HUES6 (cell line): ENCODE results near the gene ARMC9.
A peak's percentile ranks its signal among the peaks of the same experiment; 100 is the strongest.
"Not testable (repeated sequence)": the region's sequence is repeated elsewhere in the genome, so short reads cannot be mapped to it uniquely, and the experiment has no call there.

Experiments used
- H3K27ac ChIP-seq: 2 replicates; pipeline ENCODE4 v1.7.0; 2013; ENCODE audit warnings: low read depth, mild to moderate bottlenecking, low read length, inconsistent platforms
- H3K27me3 ChIP-seq: 2 replicates; pipeline ENCODE4 v1.6.1; 2013; ENCODE audit warnings: low read length; ENCODE audit not compliant: control insufficient read depth, insufficient read depth
- H3K36me3 ChIP-seq: 2 replicates; pipeline ENCODE4 v1.6.1; 2013; ENCODE audit warnings: low read length; ENCODE audit not compliant: control insufficient read depth, insufficient read depth
- H3K4me1 ChIP-seq: 2 replicates; pipeline ENCODE4 v1.6.1; 2013; ENCODE audit warnings: low read length; ENCODE audit not compliant: control insufficient read depth, insufficient read depth
- H3K4me3 ChIP-seq: 2 replicates; pipeline ENCODE4 v1.5.1; 2013; ENCODE audit warnings: low read depth, low read length
- H3K9ac ChIP-seq: one replicate; pipeline ENCODE4 v1.6.1; 2013; ENCODE audit warnings: mild to moderate bottlenecking, low read length
- H3K9me3 ChIP-seq: 2 replicates; pipeline ENCODE4 v1.6.1; 2013; ENCODE audit warnings: low read depth, low read length; ENCODE audit not compliant: control insufficient read depth, insufficient read depth

The ARMC9 gene

DNA sequence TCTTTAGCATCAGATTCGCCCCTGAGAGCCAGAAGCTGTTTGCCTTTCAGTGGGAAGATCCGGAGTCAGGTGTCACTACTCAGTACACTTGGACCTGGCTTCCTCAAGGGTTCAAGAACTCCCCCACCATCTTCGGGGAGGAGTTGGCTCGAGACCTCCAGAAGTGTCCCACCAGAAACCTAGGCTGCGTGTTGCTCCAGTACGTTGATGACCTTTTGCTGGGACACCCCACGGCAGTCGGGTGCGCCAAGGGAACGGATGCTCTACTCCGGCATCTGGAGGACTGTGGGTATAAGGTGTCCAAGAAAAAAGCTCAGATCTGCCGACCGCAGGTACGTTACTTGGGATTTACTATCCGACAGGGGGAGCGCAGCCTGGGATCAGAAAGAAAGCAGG is 205.8 kb downstream of the ARMC9 start:
- peaks cover 26% of the 10 kb centered on the region for H3K4me1 ChIP-seq
- not testable (repeated sequence) for H3K27ac ChIP-seq, H3K36me3 ChIP-seq, H3K9me3 ChIP-seq, H3K27me3 ChIP-seq, H3K4me3 ChIP-seq, H3K9ac ChIP-seq

DNA sequence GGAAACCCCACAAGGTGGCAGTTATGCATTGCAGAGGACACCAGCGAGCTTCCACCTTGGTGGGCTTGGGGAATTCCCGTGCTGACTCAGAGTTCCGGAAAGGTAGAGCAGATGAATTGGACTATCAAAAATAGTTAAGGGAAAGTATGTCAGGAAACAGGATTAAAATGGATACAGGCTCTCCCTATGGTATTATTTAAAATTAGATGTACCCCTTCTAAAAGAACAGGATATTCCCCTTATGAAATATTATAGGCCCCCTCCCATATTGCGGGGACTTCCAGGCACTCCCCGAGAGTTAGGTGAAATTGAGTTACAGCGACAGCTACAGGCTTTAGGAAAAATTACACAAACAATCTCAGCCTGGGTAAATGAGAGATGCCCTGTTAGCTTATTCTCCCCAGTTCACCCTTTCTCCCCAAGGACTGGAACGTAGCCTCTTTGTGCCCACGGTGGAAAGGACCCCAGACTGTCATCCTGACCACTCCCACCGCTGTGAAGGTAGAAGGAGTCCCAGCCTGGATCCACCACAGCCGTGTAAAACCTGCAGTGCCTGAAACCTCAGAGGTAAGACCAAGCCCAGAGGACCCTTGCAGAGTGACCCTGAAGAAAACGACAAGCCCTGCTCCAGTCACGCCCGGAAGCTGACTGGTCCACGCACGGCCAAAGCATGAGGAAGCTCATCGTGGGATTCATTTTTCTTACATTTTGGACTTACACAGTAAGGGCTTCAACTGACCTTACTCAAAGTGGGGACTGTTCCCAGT is 207.4 kb downstream of the ARMC9 start:
- Histone ChIP-seq H3K4me1 (peaks cover 18% of the 10 kb centered on the region), H3K9me3 (peaks cover 15% of the 10 kb centered on the region), H3K9ac (peak overlapping the region; percentile 9)
- H3K27ac ChIP-seq, H3K36me3 ChIP-seq, H3K4me3 ChIP-seq, H3K27me3 ChIP-seq: not testable (repeated sequence)

DNA sequence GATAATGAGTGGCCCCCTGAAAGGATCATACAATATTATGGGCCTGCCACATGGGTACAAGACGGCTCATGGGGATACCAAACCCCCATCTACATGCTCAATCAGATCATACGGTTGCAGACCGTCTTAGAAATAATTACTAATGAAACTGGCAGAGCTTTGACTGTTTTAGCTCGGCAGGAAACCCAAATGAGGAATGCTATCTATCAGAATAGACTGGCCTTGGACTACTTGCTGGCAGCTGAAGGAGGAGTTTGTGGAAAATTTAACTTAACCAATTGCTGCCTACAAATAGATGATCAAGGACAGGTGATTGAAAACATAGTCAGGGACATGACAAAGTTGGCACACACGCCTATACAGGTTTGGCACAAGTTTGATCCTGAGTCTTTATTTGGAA is 209.3 kb downstream of the ARMC9 start:
- H3K9ac ChIP-seq, H3K27ac ChIP-seq, H3K36me3 ChIP-seq, H3K4me3 ChIP-seq, H3K27me3 ChIP-seq: not testable (repeated sequence)
- H3K4me1 ChIP-seq, result peaks cover 26% of the 10 kb centered on the region
- H3K9me3 ChIP-seq, result peaks cover 15% of the 10 kb centered on the region

DNA sequence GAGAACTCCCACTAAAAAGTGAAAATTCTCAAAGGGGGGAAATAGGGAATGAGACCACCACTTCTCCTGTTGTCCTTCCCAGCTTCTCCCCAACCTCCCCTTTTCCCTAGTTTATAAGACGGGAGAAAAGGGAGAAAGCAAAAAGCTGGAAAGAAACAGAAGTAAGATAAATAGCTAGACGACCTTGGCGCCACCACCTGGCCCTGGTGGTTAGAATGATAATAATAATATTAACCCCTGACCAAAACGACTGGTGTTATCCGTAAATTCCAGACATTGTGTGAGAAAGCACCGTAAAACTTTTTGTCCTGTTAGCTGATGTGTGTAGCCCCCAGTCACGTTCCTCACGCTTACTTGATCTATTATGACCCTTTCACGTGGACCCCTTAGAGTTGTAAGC is 209.9 kb downstream of the ARMC9 start:
- not testable (repeated sequence) for H3K27me3 ChIP-seq, H3K9ac ChIP-seq, H3K4me3 ChIP-seq, H3K27ac ChIP-seq, H3K36me3 ChIP-seq
- Histone ChIP-seq H3K9me3 (peaks cover 15% of the 10 kb centered on the region), H3K4me1 (peaks cover 32% of the 10 kb centered on the region)

DNA sequence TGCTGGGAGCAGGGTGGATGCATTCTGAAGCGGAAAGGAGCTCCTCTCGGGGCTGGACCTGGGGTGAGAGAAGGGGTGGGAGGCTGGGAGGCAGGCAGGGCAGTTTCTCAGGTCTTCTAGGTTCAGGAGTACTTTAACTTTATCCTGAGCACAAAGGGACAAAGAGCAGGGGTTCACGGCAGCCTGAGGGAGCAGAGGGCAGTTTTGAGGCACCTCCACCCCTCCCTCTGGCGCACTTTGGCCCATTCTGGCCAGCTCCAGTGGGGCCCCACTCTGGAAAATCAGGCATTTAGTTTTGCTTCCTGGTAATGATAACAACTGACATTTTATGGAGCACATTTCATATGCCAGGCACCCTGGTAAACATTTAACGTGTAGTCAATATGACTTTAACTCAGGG is 211.3 kb downstream of the ARMC9 start:
- Histone ChIP-seq H3K27ac (peak overlapping the region; percentile 97), H3K36me3 (no peaks in the 10 kb centered on the region), H3K9ac (no peak overlapping the region)

DNA sequence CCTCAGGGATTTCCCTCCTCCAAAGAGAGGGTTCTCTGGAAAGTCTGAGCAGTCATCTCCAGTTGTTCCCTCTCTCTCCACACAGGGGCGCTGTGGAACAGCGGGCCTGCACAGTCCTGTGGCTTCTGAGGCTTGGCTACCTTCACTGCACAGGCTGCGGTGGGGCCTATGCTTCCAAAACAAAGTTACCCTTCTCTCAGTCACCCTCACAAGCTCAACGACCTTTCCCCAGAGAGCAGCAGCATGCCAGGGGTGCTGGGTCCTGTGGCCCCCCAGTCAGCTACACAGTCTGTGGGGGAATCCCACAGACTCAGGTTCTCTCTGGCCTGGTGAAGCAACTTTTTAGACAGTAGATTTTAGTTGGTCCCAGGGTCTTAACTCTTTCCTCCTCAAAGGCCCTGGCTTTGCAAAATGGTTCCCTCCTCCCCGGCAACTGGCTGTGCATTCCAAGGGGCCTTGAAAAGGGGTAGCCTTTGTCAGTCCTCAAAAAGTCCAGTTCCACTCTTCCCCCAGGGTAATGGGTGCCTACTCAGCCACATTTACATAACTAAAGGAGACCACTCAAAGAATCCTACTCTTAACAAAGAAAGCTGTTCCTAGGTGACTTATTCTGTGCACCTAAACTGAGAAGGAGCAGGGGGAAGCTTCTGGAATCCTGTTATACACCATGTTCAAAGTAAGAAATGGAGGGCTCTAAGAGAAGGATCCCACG is 212.0 kb downstream of the ARMC9 start:
- H3K9ac ChIP-seq, result peak overlapping the region; percentile 87

More for the DNA sequence above, 211.3 kb downstream of the ARMC9 start:
- Histone ChIP-seq H3K9me3 (peaks cover 15% of the 10 kb centered on the region), H3K4me3 (no peak overlapping the region), H3K4me1 (peaks cover 45% of the 10 kb centered on the region), H3K27me3 (no peaks in the 10 kb centered on the region)

DNA sequence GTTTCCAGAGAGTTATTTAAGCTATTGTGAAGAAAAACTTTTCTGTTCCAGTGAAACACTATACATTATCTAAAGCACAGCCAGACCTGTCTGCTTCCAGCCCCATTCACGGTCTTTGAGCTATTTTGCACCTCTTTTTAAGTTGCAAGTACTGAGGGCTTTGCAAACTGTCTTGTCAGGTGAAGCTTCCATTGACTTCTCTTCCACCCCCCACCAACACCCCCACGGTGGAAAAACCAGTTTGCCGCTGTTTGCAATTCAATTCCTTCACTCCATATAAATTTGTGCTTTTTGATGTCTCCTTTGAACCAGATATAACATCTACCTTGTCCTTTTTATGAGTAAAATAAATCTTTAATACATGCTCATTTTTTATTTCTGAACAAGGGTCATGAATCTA is 212.8 kb downstream of the ARMC9 start:
- no peaks in the 10 kb centered on the region for H3K27me3 ChIP-seq
- H3K4me3 ChIP-seq, result peak overlapping the region; percentile 70
- H3K9me3 ChIP-seq, result peaks cover 15% of the 10 kb centered on the region
- no peaks in the 10 kb centered on the region for H3K36me3 ChIP-seq
- H3K4me1 ChIP-seq, result peaks cover 35% of the 10 kb centered on the region
- H3K9ac ChIP-seq, result peak overlapping the region; percentile 87
- H3K27ac ChIP-seq, result peak overlapping the region; percentile 95

More for the DNA sequence above, 212.0 kb downstream of the ARMC9 start:
- H3K9me3 ChIP-seq, result peaks cover 15% of the 10 kb centered on the region
- no peaks in the 10 kb centered on the region for H3K36me3 ChIP-seq
- H3K4me3 ChIP-seq, result peak overlapping the region; percentile 70
- peak overlapping the region; percentile 97 for H3K27ac ChIP-seq
- no peaks in the 10 kb centered on the region for H3K27me3 ChIP-seq
- peaks cover 41% of the 10 kb centered on the region for H3K4me1 ChIP-seq

DNA sequence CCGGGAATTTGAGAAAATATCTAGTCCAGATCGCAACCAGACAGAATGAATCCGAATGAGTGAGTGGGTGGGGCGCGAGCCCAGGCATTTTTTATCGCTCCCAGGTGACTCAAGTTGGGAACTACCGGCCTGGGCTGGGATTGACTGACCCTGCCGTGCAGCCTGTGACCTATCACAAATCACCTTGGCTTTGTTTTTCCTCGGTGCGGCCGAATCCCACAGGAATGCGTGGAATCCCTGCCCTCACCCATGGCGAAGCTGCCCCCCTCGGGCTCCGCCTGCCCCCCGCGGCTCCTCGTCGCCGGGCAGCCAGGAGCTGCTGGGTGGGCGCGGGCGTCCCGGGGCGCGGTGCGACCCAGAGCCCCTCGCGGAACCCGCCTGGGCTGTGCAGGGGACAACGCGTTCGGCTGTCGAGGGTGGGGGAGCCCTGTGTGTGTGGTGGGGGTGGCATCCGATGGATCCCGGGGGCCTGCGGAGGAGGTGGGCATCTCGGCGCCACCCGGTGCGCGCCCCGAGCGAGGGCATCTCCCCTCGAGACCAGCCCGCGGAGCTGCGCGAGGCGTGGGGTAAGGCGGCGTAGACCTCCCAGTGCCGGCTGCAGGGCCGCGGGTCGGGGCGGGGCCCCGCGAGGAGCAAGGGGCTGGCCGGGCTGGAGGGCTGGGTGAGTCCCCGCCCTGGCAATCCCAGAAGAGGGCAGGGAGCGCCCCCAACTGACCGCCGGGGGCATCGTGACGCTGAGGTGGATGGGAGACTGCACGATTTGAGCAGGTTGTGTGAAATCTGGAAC is 213.6 kb downstream of the ARMC9 start:
- peak overlapping the region; percentile 95 for H3K27ac ChIP-seq
- H3K4me3 ChIP-seq, result peak overlapping the region; percentile 70
- H3K36me3 ChIP-seq, result no peaks in the 10 kb centered on the region
- H3K9ac ChIP-seq, result peak overlapping the region; percentile 87
- peaks cover 35% of the 10 kb centered on the region for H3K4me1 ChIP-seq
- peaks cover 15% of the 10 kb centered on the region for H3K9me3 ChIP-seq
- no peaks in the 10 kb centered on the region for H3K27me3 ChIP-seq

DNA sequence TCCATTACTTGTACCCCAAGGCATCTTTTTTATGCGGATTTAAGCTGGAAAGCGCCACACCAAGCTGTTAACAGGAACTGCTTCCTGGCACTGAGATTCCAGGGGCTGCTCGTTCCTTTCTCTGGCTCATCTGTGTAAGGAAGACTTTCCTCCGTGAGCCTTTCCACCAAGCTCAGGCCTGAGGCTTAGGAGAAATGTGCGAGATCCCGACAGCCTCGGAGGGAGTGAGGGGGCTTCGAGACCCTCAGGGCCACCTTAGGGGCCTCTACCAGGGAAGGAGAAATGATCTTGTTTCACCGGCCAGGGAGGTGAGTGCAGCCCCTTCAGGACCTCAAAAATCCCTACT is 214.2 kb downstream of the ARMC9 start:
- Histone ChIP-seq H3K9ac (peak overlapping the region; percentile 87), H3K27me3 (no peaks in the 10 kb centered on the region), H3K9me3 (peaks cover 15% of the 10 kb centered on the region), H3K4me3 (peak overlapping the region; percentile 70), H3K27ac (no peak overlapping the region), H3K36me3 (no peaks in the 10 kb centered on the region), H3K4me1 (peaks cover 35% of the 10 kb centered on the region)

DNA sequence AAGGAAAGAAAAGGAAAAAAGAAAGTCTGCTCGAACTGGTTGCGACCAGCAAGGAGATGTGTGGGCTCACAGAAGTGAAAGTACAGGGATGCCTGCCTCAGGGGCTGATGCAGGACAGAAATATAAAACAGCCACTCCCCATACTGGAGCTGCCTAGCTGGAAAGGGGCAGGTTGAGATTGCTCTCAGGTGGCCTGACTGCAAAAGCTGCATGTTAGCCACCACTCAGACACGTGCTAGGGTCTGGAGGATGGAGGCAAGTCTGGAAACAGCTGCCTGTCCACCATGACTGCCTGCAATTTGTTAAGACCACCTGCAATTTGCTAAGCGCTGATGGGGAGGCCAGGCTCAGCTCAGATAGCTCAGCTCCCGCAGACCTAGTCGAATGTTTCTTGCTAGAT is 215.0 kb downstream of the ARMC9 start:
- Histone ChIP-seq H3K36me3 (no peaks in the 10 kb centered on the region), H3K4me1 (peaks cover 35% of the 10 kb centered on the region), H3K27ac (no peak overlapping the region; the same call in 1 of the 2 replicates), H3K9me3 (peaks cover 13% of the 10 kb centered on the region), H3K9ac (peak overlapping the region; percentile 58), H3K4me3 (peak overlapping the region; percentile 21; the same call in 1 of the 2 replicates), H3K27me3 (no peaks in the 10 kb centered on the region)
